SK-N-SH treated with all-trans-retinoic acid at 6 μM for 48 hours (cell line): Measurements from ENCODE around the gene ATP9A.

Experiments used
- ATAC-seq: fragments of 200-7000 bp; cut with Tn5 transposase; 3 replicates; pipeline ENCODE4 v1.9.1; 2020; ENCODE audit warnings: mild to moderate bottlenecking, moderate library complexity
- ARNTL ChIP-seq: fragments of 450-650 bp; formaldehyde crosslinking; IDR thresholded peaks from 2 replicates; pipeline ENCODE4 v1.5.0; 2020; ENCODE audit warnings: low read depth, mild to moderate bottlenecking, moderate library complexity, borderline replicate concordance
- CREB5 ChIP-seq: fragments of 250-450 bp; sonication (Bioruptor Pico); IDR thresholded peaks from 2 replicates; pipeline ENCODE4 v1.5.1; 2020; ENCODE audit warnings: low read depth, mild to moderate bottlenecking, moderate library complexity
- CSDC2 ChIP-seq: fragments of 250-450 bp; sonication (Bioruptor Pico); IDR thresholded peaks from 2 replicates; pipeline ENCODE4 v1.5.0; 2020; ENCODE audit warnings: mild to moderate bottlenecking, moderate library complexity
- ESRRG ChIP-seq: fragments of 250-450 bp; sonication (Bioruptor Pico); IDR thresholded peaks from 2 replicates; pipeline ENCODE4 v1.6.1; 2021; ENCODE audit warnings: mild to moderate bottlenecking
- GLIS3 ChIP-seq: fragments of 250-450 bp; sonication (Bioruptor Pico); IDR thresholded peaks from 2 replicates; pipeline ENCODE4 v1.5.0; 2020; ENCODE audit warnings: mild to moderate bottlenecking, moderate library complexity
- ISL1 ChIP-seq: fragments of 250-450 bp; sonication (Bioruptor Pico); IDR thresholded peaks from 2 replicates; pipeline ENCODE4 v2.1.2; 2022; ENCODE audit warnings: mild to moderate bottlenecking, moderate library complexity
- OSR1 ChIP-seq: fragments of 250-450 bp; sonication (Bioruptor Pico); IDR thresholded peaks from 2 replicates; pipeline ENCODE4 v1.8.0; 2022; ENCODE audit warnings: moderate library complexity, mild to moderate bottlenecking, inconsistent platforms
- PATZ1 ChIP-seq: fragments of 250-450 bp; sonication (Bioruptor Pico); IDR thresholded peaks from 2 replicates; pipeline ENCODE4 v1.8.0; 2020; ENCODE audit warnings: mild to moderate bottlenecking, moderate library complexity, borderline replicate concordance
- POU6F1 ChIP-seq: fragments of 250-450 bp; sonication (Bioruptor Pico); IDR thresholded peaks from 2 replicates; pipeline ENCODE4 v1.8.0; 2021; ENCODE audit warnings: low read depth, mild to moderate bottlenecking, moderate library complexity, borderline replicate concordance
- PPARA ChIP-seq: fragments of 250-450 bp; sonication (Bioruptor Pico); IDR thresholded peaks from 2 replicates; pipeline ENCODE4 v1.5.0; 2020; ENCODE audit warnings: mild to moderate bottlenecking, borderline replicate concordance
- RARB ChIP-seq: fragments of 250-450 bp; sonication (Bioruptor Pico); IDR thresholded peaks from 2 replicates; pipeline ENCODE4 v1.8.0; 2021; ENCODE audit warnings: mild to moderate bottlenecking, moderate library complexity
- SNAI2 ChIP-seq: fragments of 250-450 bp; sonication (Bioruptor Pico); IDR thresholded peaks from 2 replicates; pipeline ENCODE4 v1.5.0; 2020; ENCODE audit warnings: mild to moderate bottlenecking, moderate library complexity
- TCF4 ChIP-seq: fragments of 250-450 bp; sonication (Bioruptor Pico); IDR thresholded peaks from 2 replicates; pipeline ENCODE4 v1.8.0; 2021; ENCODE audit warnings: mild to moderate bottlenecking, moderate library complexity, borderline replicate concordance
- TSHZ2 ChIP-seq: fragments of 250-450 bp; sonication (Bioruptor Pico); IDR thresholded peaks from 2 replicates; pipeline ENCODE4 v1.5.0; 2020; ENCODE audit warnings: mild to moderate bottlenecking, moderate library complexity
- ZC3H10 ChIP-seq: fragments of 250-450 bp; sonication (Bioruptor Pico); IDR thresholded peaks from 2 replicates; pipeline ENCODE4 v1.5.1; 2021; ENCODE audit warnings: mild to moderate bottlenecking, moderate library complexity
- ZFP3 ChIP-seq: fragments of 250-450 bp; sonication (Bioruptor Pico); IDR thresholded peaks from 2 replicates; pipeline ENCODE4 v1.5.0; 2020; ENCODE audit warnings: mild to moderate bottlenecking, moderate library complexity
- ZFP30 ChIP-seq: fragments of 450-650 bp; formaldehyde crosslinking; IDR thresholded peaks from 2 replicates; pipeline ENCODE4 v1.5.0; 2022; ENCODE audit warnings: mild to moderate bottlenecking, moderate library complexity
- ZNF565 ChIP-seq: fragments of 450-650 bp; formaldehyde crosslinking; conservative IDR thresholded peaks from 2 replicates; pipeline ENCODE4 v1.5.0; 2020; ENCODE audit warnings: low read depth, mild to moderate bottlenecking, moderate library complexity
- ZNF70 ChIP-seq: fragments of 450-650 bp; formaldehyde crosslinking; IDR thresholded peaks from 2 replicates; pipeline ENCODE4 v1.5.0; 2020; ENCODE audit warnings: mild to moderate bottlenecking, moderate library complexity
- ZNF8 ChIP-seq: fragments of 450-650 bp; formaldehyde crosslinking; IDR thresholded peaks from 2 replicates; pipeline ENCODE4 v1.5.0; 2020; ENCODE audit warnings: mild to moderate bottlenecking, moderate library complexity
- TF ChIP-seq, protein P1 (sequence below): fragments of 250-450 bp; sonication (Bioruptor Pico); IDR thresholded peaks from 2 replicates; pipeline ENCODE4 v1.5.1; 2021; ENCODE audit warnings: mild to moderate bottlenecking, moderate library complexity

The ATP9A gene

DNA sequence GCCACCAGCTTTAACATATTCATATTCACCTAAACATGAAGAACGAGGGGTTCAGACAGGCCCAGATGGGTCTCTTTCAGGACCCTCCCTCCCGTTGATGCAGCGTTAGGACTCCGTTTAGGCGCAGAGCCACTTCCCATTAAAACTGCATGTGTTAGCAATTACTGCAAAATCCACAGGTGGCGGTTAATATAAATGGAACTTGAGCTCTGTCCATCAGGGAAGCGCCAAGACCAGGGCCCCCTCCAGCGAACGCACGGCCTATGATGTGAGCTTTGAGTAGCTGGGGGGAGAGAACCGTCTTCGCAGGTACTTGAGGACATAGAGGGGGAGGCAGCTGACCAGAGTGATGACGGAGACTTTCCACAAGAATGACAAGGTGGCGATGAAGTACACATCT, 167.2 kb downstream of the ATP9A start (continued):
- TF ChIP-seq TSHZ2 (CRISPR knock-in tag): no peak
- no peak for TF ChIP-seq OSR1 (CRISPR knock-in tag)
- TF ChIP-seq, protein P1, sequence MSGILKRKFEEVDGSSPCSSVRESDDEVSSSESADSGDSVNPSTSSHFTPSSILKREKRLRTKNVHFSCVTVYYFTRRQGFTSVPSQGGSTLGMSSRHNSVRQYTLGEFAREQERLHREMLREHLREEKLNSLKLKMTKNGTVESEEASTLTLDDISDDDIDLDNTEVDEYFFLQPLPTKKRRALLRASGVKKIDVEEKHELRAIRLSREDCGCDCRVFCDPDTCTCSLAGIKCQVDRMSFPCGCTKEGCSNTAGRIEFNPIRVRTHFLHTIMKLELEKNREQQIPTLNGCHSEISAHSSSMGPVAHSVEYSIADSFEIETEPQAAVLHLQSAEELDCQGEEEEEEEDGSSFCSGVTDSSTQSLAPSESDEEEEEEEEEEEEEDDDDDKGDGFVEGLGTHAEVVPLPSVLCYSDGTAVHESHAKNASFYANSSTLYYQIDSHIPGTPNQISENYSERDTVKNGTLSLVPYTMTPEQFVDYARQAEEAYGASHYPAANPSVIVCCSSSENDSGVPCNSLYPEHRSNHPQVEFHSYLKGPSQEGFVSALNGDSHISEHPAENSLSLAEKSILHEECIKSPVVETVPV (CRISPR knock-in tag): no peak

- no peak for ATAC-seq
- TF ChIP-seq ZFP3 (CRISPR knock-in tag) (no peak), RARB (no peak), CSDC2 (no peak), POU6F1 (no peak), ZNF8 (CRISPR knock-in tag) (no peak), ARNTL (no peak), PPARA (CRISPR knock-in tag) (no peak), TSHZ2 (CRISPR knock-in tag) (no peak), ZC3H10 (CRISPR knock-in tag) (no peak), ISL1 (CRISPR knock-in tag) (no peak), CREB5 (CRISPR knock-in tag) (no peak), SNAI2 (no peak), TCF4 (CRISPR knock-in tag) (no peak), ZNF565 (CRISPR knock-in tag) (no peak), PATZ1 (no peak), ZFP30 (CRISPR knock-in tag) (no peak), ZNF70 (CRISPR knock-in tag) (no peak), GLIS3 (CRISPR knock-in tag) (no peak), ESRRG (CRISPR knock-in tag) (no peak)
- TF ChIP-seq, protein P1 (CRISPR knock-in tag): no peak
Measured at GRCh38 chr20:51600016-51600420, 168.2 kb downstream of the ATP9A start.
